Fibroblast of peridontal ligament (primary cell): ENCODE data around the gene PLCL2.
"Not testable (repeated sequence)": the region's sequence is repeated elsewhere in the genome, so short reads cannot be mapped to it uniquely, and the experiment has no call there.

Source experiments
- DNase-seq: peaks from one replicate; pipeline ENCODE4 v3.0.0-alpha.2; 2010; ENCODE audit errors: extremely low read depth

PLCL2 gene

DNA sequence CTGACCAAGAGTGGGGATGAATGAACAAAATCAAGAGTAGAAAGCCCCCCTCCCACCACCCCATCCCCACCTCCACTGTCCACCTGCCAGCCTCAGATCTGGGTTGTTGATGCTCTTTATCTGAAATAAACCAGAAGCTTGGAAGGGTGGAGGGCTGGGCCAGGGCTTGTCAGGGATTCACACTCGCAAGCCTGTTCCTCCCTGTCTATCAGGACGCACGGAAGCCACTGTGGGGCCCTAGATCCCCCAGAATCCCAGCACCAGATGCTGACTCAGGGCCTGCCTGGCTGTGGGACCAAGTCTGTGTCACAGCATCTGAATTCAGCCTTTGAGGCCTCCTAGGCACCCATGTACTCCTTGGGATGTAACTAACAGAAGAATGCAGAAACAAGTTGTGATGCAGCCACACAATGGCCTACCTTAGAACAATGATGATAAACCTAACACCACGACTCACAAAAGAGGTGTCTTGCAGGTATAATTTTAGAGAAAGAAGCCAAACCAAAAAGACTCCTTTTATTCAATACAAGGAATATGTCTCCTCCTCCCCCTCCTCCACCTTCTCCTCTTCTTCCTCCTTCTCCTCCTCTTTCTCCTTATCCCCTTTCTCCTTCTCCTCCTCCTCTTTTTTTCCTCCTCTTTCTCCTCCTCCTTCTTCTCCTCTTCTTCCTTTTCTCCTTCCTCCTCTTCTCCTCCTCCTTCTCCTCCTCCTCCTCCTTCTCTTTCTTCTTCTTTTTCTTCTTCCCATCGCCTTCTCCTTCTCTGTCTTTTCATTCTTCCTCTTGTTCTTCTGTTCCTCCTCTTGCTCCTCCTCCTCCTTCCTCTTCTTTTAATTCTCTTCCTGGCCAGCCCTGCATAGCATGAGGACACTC lies 234.7 kb downstream of the PLCL2 start:
- DNase-seq, result no peak

DNA sequence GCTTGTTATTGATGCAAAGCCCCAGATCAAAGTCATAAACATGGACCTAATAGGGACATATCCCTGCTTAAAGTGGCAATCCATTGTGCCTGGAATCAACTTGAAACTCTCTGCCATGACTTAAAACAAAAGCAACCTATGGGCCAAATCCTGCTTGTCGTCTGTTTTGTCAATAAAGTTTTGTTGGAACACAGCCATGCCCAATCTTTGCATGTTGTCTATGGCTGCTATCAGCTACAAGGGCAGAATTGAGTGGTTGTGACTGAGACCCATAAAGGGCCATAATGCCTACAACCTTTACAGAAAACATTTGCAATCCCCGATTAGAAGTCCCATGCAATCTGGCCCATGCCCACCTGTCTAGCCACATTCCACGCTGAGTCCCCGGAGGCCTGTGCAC lies 235.4 kb downstream of the PLCL2 start:
- no peak for DNase-seq

DNA sequence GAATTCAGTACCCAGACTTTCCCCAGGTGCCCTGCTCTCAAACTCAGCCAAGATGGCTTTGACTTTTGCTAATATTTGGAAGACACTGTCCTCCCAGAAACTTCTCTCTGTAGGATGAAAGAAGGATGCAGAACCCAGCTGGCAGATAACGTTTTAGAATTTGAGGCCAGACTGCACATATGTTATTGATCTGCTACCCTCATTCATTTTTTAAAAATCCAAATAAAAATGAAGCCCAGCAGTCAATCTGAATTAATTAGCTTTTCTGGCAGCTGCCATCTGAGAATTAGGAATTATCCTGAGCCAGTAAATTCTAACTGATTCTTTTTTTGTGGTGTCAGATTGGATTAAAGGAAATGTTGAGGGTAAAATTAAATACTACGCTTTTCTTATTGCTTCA lies 236.6 kb downstream of the PLCL2 start:
- DNase-seq, result no peak

DNA sequence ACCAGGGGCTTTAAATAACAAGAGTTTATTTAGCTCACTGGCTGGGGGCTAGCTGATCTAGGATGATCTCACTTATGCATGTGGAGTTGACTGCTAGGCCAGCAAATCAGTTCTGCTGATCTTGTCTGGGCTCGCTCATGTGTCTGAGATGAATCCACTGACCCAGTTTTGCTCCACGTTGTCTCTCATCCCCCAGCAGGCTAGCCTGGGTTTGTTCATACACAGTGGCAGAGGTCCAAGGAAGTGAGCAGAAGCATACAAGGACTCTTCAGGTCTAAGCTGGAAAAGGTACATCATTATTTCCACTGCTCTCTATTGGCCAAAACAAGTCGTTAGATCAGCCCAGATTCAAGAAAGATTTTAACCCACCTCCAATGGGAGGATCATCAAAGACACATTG lies 238.0 kb downstream of the PLCL2 start:
- no peak for DNase-seq

DNA sequence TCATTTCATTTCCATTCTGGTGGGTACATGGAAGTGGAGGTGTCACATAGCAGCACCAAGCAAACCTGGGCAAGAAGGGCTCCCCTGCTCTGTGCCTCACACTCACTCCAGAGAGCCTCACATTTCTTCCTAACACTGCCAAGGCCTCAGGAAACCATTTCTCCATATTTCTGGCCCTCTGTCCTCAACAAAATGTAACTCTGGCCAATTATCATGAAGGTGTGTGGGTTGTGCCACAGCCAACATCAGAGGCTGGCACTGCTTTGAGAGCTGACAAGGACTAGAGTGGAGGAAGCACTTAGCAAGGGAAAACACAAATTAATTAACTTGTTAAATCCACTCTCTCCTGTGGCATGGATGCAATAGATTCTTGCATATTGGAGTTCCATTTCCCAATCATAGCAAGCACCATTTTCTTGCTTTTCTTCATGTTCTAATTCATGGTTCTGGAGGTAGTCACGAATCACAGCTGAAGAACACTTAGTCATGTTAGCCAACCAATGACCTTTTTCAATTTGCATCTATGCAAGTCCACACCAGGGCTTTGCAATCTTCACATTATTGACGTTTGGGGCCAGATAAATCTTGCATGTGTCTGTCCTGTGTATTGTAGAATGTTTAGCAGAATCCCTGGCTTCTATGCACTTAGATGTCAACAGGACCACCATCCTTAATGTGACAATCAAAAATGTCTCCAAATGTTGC lies 241.1 kb downstream of the PLCL2 start:
- DNase-seq, result no peak

DNA sequence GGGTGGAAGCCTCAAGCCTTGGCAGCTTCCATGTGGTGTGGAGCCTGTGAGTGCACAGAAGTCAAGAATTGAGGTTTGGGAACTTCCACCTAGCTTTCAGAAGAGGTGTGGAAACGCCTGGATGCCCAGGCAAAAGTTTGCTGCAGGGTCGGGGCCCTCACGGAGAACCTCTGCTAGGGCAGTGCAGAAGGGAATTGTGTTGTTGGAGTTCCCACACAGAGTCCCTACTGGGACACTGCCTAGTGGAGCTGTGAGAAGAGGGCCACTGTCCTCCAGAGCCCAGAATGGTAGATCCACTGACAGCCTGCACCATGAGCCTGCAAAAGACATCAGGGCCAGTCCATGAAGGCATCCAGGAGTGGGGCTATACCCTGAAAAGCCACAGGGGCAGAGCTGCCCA lies 243.9 kb downstream of the PLCL2 start:
- DNase-seq, result not testable (repeated sequence)

DNA sequence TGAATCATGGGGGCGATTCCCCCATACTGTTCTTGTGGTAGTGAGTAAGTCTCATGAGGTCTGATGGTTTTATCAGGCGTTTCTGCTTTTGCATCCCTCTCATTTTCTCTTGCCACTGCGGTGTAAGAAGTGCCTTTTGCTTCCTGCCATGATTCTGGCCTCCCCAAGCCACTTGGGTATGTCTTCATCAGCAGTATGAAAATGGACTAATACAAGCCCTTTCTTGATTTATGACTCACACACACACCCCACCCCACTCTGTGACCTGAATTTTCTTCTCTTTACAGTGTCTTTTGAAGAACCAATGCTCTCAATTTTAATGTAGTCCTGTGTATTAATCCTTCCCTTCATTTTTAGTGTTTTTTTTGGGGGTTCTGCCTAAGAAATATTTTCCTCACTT lies 244.8 kb downstream of the PLCL2 start:
- no peak for DNase-seq

DNA sequence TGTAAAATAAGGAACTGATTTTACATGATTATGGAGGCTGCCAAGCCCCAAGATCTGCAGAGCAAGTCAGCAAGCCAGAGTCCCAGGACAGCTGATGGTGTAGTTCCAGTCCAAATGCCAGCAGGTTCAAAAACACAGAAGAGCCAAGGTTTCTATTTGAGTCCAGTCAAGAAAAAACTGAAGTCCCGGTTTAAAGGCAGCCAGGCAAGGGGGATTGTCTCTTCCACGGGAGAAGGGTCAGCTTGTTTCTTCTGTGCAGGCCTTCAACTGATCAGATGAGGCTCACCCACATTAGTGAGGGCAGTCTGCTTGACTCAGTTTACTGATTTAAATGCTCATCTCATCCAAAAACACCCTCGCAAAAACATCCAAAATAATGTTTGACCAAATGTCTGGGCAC lies 246.2 kb downstream of the PLCL2 start:
- DNase-seq, result no peak

DNA sequence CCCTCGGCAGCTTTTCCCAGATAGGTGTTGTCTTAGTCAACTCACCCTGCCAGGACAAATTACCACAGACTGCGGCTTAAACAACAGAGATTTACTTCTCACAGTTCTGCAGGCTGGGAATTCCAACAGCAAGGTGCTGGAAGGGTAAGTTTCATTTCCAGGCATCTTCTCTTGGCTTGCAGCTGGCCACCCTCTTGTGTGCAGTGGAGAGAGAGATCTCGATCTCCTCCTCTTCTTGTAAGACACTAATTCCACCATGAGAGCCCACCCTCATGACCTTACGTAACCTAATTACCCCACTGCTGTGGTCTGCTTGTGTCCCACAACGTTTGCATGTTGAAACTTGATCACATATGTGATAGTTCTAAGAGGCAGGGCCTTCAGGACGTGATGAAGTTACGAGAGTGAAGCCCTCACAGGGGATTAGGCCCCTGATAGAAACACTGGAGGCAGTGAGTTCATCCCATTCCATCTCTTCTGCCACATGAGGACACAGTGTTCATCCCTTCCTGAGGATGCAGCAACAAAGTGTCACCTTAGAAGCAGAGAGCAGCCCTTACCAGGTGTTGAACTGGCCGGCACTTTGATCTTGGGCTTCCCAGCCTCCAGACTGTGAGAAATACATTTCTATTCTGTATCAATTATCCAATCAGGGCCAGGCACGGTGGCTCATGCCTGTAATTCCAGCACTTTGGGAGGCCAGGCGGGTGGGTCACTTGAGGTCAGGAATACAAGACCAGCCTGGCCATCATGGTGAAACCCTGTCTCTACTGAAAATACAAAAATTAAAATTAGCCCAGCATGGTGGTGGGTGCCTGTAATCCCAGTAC lies 247.7 kb downstream of the PLCL2 start:
- DNase-seq, result no peak

DNA sequence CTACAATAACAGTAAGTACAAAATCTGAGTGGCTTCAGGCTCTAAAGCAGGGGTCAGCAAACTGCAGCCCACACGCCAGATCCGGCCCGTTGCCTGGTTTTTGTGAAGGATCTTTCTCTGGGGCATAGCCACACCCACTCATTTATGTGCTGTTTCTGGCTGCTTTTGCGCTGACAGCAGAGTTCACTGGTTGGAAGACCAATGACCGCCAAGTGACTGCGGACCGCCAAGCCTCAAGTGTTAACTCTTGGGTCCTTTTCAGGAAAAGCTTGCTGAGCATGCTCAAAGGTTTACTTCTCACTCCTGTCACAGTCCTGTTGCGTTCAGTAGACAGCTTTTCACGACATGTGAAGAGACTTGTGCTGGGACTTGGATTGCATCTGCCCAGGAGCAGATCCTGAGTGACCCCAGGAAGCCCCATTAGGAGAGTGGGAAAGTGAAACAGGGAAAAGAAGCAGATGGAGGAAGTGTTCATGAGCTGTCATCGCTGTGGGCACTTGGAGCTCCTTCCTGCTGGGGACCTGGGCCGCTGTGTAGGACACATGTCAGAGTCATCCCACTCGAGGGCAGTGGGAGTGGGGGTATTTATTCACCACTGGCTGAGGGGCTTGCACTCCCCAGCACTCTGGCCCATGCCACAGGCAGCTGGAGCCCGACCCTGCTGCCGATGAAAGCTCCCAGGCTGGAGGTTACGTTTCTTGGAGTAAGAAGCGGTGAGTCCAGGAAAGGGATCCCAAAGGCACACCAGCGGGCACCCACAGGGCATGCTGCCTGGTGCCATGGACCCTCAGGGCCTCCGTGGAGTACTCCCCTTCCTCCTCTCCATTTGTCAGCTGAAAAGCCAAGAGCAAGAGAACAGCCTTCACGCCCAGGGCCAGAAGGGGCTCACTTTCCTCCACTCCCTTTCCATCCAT lies 249.1 kb downstream of the PLCL2 start:
- no peak for DNase-seq

DNA sequence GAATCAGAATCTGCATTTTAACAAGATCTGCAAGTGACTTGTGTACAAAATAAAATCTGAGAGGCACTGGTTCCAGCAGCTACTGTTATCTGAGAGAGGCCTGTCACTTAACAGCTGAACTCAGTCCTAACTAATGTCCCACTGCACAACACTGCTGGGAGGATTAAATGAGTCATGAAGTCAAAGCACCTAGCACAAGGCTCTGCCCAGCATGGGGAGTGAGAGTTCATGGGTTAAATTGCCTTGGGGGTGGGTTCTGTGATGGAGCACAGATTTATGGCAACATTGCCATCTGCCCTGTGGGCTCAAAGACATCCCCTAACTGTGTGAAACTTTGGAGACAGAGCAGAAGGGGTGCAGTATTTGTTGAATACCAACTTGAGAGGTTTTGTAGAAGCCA lies 250.9 kb downstream of the PLCL2 start:
- DNase-seq, result no peak

DNA sequence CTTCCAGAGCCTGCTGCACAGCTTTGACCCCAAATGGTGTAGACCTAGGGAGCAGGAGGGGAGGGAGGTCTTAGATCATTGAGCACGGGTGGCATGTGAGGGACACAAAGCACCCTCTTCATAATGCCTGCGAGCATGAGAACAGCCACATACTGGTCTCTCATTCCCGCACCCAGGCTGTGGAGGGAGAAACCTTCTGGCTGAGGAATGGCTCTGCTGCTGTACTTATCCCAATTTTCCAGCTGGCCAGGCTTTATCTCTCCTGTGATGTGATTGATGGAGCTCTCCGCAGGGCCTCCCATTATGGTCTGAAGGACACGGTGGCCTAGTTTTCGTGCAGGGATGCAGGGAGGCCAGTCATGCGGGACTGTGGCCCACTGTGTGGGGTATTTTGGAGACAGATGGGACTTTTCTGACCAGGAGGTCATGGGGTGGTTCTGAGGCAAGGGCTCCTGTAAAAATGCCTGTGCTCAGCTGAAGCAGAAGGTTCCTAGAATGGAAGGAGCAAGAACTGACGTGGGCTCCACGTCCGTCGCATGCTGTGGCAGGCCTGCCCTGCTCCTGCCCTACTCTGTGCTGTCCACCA lies 251.5 kb downstream of the PLCL2 start:
- no peak for DNase-seq

DNA sequence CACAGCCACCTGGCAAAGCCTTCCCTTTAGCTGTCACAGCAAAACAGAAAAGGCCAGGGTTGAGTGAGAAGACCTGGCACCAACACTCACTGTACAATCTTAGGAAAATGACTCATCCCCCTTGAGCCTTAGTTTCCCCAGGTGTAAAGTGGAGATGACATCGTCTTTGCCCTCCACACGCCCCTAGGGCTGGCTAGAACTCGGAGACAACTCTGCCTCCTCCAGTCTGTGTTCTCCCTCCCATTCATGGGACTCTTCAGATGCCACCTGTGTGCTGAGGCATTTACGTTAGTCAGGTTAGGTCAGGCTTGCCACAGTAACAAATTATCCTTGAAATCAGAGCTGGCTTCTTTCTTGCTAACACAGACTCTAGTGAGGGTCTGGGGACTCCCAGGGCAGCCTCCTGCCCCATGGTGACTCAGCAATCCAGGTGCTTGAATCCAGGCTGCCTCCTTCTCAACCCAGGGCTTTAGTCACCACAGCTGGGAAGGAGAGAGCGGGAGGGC lies 252.6 kb downstream of the PLCL2 start:
- no peak for DNase-seq

DNA sequence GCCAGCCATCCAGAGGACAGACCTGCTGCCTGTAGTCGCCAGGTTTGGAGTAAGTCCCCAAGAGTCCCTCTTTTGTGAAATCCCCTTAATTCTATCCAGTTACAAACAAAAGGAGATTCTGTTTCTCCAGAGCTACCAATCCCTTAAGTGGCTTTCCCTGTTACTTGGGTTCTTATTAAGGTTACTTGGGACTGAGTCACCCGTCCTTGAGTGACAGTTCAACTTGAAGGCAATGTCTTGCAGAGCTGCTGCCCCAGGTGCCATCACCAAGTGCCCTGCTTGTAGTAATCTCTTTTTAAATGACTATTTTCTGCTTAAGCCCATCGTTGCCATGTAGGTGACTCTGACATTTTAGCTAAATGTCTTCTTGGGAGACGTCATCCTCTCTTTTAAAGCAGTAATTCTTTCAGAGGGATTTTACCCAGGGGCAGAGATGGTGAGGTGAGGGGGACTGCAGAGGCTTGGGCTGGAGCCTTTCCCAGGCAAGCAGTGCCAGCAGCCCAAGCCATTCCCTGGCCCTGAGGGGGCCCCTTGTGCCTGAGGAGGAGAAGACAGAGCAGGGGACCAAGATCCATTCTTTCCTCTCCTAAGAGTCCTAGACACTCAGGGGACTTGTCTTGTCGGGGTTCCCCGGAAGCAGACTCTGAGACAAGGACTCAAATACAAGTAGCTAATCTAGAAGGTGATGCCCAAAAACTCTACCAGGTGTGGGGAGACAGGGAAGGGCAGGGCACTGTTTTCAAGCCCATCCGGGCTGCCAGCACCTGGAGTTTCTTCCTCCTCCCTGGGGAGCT lies 253.7 kb downstream of the PLCL2 start:
- DNase-seq, result no peak
